GM12878 (cell line): Measurements from ENCODE around the gene ASH1L. TPM values are rescaled to one million over a fixed set of nuclear protein-coding genes. Genes with fewer than 3 reads are reported as not detected.

ENCODE experiments used
- ATAC-seq: fragments of 200-7000 bp; cut with Tn5 transposase; 3 replicates; pipeline ENCODE4 v1.9.1; 2020; ENCODE audit warnings: mild to moderate bottlenecking, moderate library complexity
- BruUV-seq: library from RNA; stranded (reverse); fragments of 400-500 nt; replicated peaks from 2 replicates; lab custom pipeline; 2021; lab: Mats Ljungman, UMichigan
- CTCF ChIA-PET: fragments of 300-600 bp; sonication (Branson Sonifier 250); formaldehyde crosslinking; extraction: SDS; loops from one replicate; lab custom pipeline; 2021; ENCODE audit warnings: inconsistent platforms; lab: Yijun Ruan, JAX
- POLR2A ChIA-PET: fragments of 350-600 bp; formaldehyde crosslinking; extraction: SDS; loops from one replicate; lab custom pipeline; 2021; ENCODE audit warnings: inconsistent platforms; lab: Charles Lee
- RAD21 ChIA-PET: fragments of 300-600 bp; sonication (Branson Sonifier 250); formaldehyde crosslinking; loops from one replicate; lab custom pipeline; 2023; ENCODE audit warnings: antibody characterized with exemption; ENCODE audit not compliant: unreplicated experiment; lab: Charles Lee
- SMC1A ChIA-PET: fragments of 300-600 bp; sonication (Branson Sonifier 250); formaldehyde crosslinking; loops from one replicate; lab custom pipeline; 2023; ENCODE audit not compliant: unreplicated experiment, uncharacterized antibody; lab: Charles Lee
- DNase-seq: peaks from one replicate; pipeline ENCODE4 v3.0.0-alpha.2; 2011; ENCODE audit warnings: low read depth, low spot score
- FAIRE-seq: peaks from 3 replicates; lab custom pipeline; 2011; peaks lifted over from hg19 to GRCh38; lab: Jason Lieb, UNC
- H2AFZ ChIP-seq: 2 replicates; pipeline ENCODE4 v1.6.0; 2011; ENCODE audit warnings: low read depth, low read length, control low read depth; ENCODE audit not compliant: control insufficient read depth
- H3K27ac ChIP-seq: 2 replicates; pipeline ENCODE4 v1.5.1; 2011; ENCODE audit warnings: control low read depth; ENCODE audit not compliant: control insufficient read depth, insufficient read depth
- H3K27me3 ChIP-seq, 2 experiments: replicated peaks in 1 of 2; 2 replicates each; pipeline versions ENCODE4 v1.6.0 to v1.6.1; 2011; ENCODE audit warnings: low read length in 1 of 2; ENCODE audit not compliant: control insufficient read depth in 2 of 2, insufficient read depth in 2 of 2
- H3K36me3 ChIP-seq, 2 experiments: 2 replicates each; pipeline ENCODE4 v1.5.1; 2011; ENCODE audit warnings: low read length in 1 of 2; ENCODE audit not compliant: control insufficient read depth in 2 of 2, insufficient read depth in 2 of 2
- H3K4me1 ChIP-seq: 2 replicates; pipeline ENCODE4 v1.6.1; 2011; ENCODE audit warnings: mild to moderate bottlenecking, low read length, moderate library complexity, mixed read lengths; ENCODE audit not compliant: control insufficient read depth, insufficient read depth
- H3K4me2 ChIP-seq: 2 replicates; pipeline ENCODE4 v1.6.0; 2011; ENCODE audit warnings: control low read depth; ENCODE audit not compliant: control insufficient read depth, insufficient read depth
- H3K4me3 ChIP-seq: fragments of 200-600 bp; sonication (generic); 2 replicates; pipeline ENCODE4 v1.5.1; 2016
- H3K79me2 ChIP-seq: 2 replicates; pipeline ENCODE4 v1.6.0; 2011; ENCODE audit warnings: low read length; ENCODE audit not compliant: control insufficient read depth, insufficient read depth
- H3K9ac ChIP-seq: 2 replicates; pipeline ENCODE4 v1.8.0; 2011; ENCODE audit warnings: low read length, control low read depth, mixed read lengths; ENCODE audit not compliant: control insufficient read depth, insufficient read depth
- H3K9me3 ChIP-seq: replicated peaks from 3 replicates; pipeline ENCODE4 v1.5.1; 2011; ENCODE audit warnings: mild to moderate bottlenecking, low read length; ENCODE audit not compliant: control insufficient read depth, insufficient read depth
- H4K20me1 ChIP-seq: 2 replicates; pipeline ENCODE4 v1.6.0; 2011; ENCODE audit not compliant: control insufficient read depth, insufficient read depth
- CREB1 ChIP-seq: IDR thresholded peaks from 2 replicates; pipeline ENCODE4 v1.6.1; 2012; ENCODE audit warnings: low read depth, mild to moderate bottlenecking, inconsistent platforms
- CTCF ChIP-seq, 3 experiments: IDR thresholded peaks in 2 of 3; conservative IDR thresholded peaks in 1 of 3; 2 replicates each; pipeline ENCODE4 v1.5.1; 2011; ENCODE audit warnings: low read depth in 3 of 3, low read length in 3 of 3, mild to moderate bottlenecking in 3 of 3, control low read depth in 2 of 3, moderate library complexity in 2 of 3, inconsistent platforms in 1 of 3, mixed read lengths in 1 of 3; ENCODE audit not compliant: control insufficient read depth in 2 of 3, insufficient read depth in 1 of 3; ENCODE audit errors: extremely low read depth in 1 of 3
- KDM1A ChIP-seq: fragments of 200-600 bp; sonication (generic); IDR thresholded peaks from 2 replicates; pipeline ENCODE4 v1.6.1; 2016; ENCODE audit warnings: borderline replicate concordance
- MAX ChIP-seq: IDR thresholded peaks from 2 replicates; pipeline ENCODE4 v1.6.1; 2012; ENCODE audit warnings: low read depth, low read length, improper control_type of control experiment
- MEF2B ChIP-seq: fragments of 450-650 bp; IDR thresholded peaks from 2 replicates; pipeline ENCODE4 v1.6.1; 2018; ENCODE audit warnings: mild to moderate bottlenecking, moderate library complexity; ENCODE audit not compliant: partially characterized antibody, poor library complexity, severe bottlenecking
- NFXL1 ChIP-seq: fragments of 450-650 bp; IDR thresholded peaks from 2 replicates; pipeline ENCODE4 v1.6.1; 2017; ENCODE audit warnings: antibody characterized with exemption, mild to moderate bottlenecking, borderline replicate concordance
- NR2C1 ChIP-seq: fragments of 450-650 bp; IDR thresholded peaks from 2 replicates; pipeline ENCODE4 v1.6.1; 2017; ENCODE audit warnings: antibody characterized with exemption, mild to moderate bottlenecking, moderate library complexity
- PBX3 ChIP-seq: IDR thresholded peaks from 2 replicates; pipeline ENCODE4 v1.6.1; 2011; ENCODE audit warnings: mild to moderate bottlenecking, low read depth, low read length, moderate library complexity; ENCODE audit not compliant: insufficient replicate concordance
- PML ChIP-seq: IDR thresholded peaks from 2 replicates; pipeline ENCODE4 v1.6.1; 2012; ENCODE audit warnings: low read length, inconsistent platforms
- RAD21 ChIP-seq: IDR thresholded peaks from 2 replicates; pipeline ENCODE4 v1.6.1; 2011; ENCODE audit warnings: mild to moderate bottlenecking, low read depth, low read length, moderate library complexity; ENCODE audit not compliant: insufficient read depth
- SMARCA5 ChIP-seq: fragments of 450-650 bp; IDR thresholded peaks from 2 replicates; pipeline ENCODE4 v1.6.1; 2017; ENCODE audit warnings: mild to moderate bottlenecking
- SMC3 ChIP-seq: IDR thresholded peaks from 2 replicates; pipeline ENCODE4 v1.6.1; 2011; ENCODE audit warnings: low read length, improper control_type of control experiment, borderline replicate concordance
- SP1 ChIP-seq: IDR thresholded peaks from one replicate; pipeline ENCODE4 v1.6.1; 2011; ENCODE audit warnings: low read depth, low read length
- STAT3 ChIP-seq: IDR thresholded peaks from 2 replicates; pipeline ENCODE4 v1.6.1; 2011; ENCODE audit warnings: low read depth, low read length, improper control_type of control experiment
- SUPT20H ChIP-seq: IDR thresholded peaks from 2 replicates; pipeline ENCODE4 v1.6.1; 2011; ENCODE audit warnings: low read depth, mild to moderate bottlenecking, low read length, moderate library complexity, borderline replicate concordance; ENCODE audit not compliant: control insufficient read depth
- TBL1XR1 ChIP-seq: IDR thresholded peaks from 2 replicates; pipeline ENCODE4 v1.6.1; 2012; ENCODE audit warnings: low read depth, low read length, improper control_type of control experiment
- TCF3 ChIP-seq: IDR thresholded peaks from 2 replicates; pipeline ENCODE4 v1.6.1; 2012; ENCODE audit warnings: low read depth, mild to moderate bottlenecking, low read length, borderline replicate concordance; ENCODE audit not compliant: insufficient read depth
- ZNF24 ChIP-seq: fragments of 450-650 bp; IDR thresholded peaks from 2 replicates; pipeline ENCODE4 v1.6.1; 2017; ENCODE audit warnings: antibody characterized with exemption, mild to moderate bottlenecking
- ZNF274 ChIP-seq: IDR thresholded peaks from one replicate; pipeline ENCODE4 v1.8.0; 2011; ENCODE audit not compliant: insufficient read length, insufficient read depth
- ZSCAN29 ChIP-seq: fragments of 450-650 bp; IDR thresholded peaks from 2 replicates; pipeline ENCODE4 v1.6.1; 2017; ENCODE audit warnings: mild to moderate bottlenecking, moderate library complexity
- WGBS: methylation state at CpG from one replicate; pipeline ENCODE4 v1.1.6; 2016; ENCODE audit warnings: low lambda C conversion rate; ENCODE audit not compliant: insufficient replicate concordance, insufficient coverage; ENCODE audit errors: missing lambda C conversion rate; 5-methylcytosine and 5-hydroxymethylcytosine counted together
- in situ Hi-C: fragments of 300-500 bp; cut with MboI; formaldehyde crosslinking; loops from 9 replicates; pipeline ENCODE4 v1.14.3; 2018; ENCODE audit warnings: mixed read lengths
- intact Hi-C: fragments of 100-400 bp; cut with micrococcal nuclease; formaldehyde crosslinking; loops from one replicate; pipeline ENCODE4 v1.14.2; 2022; ENCODE audit not compliant: unreplicated experiment
- polyA plus RNA-seq, 11 experiments: library from polyadenylated mRNA; depleted of rRNA in 4 of 11; unstranded in 6 of 11; stranded (reverse) in 5 of 11; fragments of >200 nt; fragmentation: Nextera tagmentation in 4 of 11; fragmentation: Illumina TruSeq in 1 of 11; extraction: Ambion mirVana in 4 of 11; extraction: Trizol in 1 of 11; gene quantifications; 1 replicate in 1 of 11; 2 replicates in 10 of 11; pipeline versions ENCODE4 v1.2.1 to v1.2.3, GENCODE V29; 2011 to 2016; ENCODE audit warnings: inconsistent platforms in 2 of 11, missing spikeins in 2 of 11, low read depth in 1 of 11
- total RNA-seq, 4 experiments: library from RNA; depleted of rRNA in 3 of 4; stranded (reverse); fragments of >200 nt in 3 of 4; fragmentation: Illumina TruSeq in 1 of 4; extraction: Trizol in 1 of 4; gene quantifications; 2 replicates each; pipeline versions ENCODE4 v1.2.1 to v1.2.3, GENCODE V29; 2013 to 2021

ASH1L gene
- total and polyA plus RNA-seq, 10 of the 15 experiments (the other 5 are each of a cell fraction or from before 2014, with no cell fraction given), result 1.7 to 23.9 (median 16.6) TPM

- Histone ChIP-seq H2AFZ (no peak overlapping the region), H3K27ac (no peak overlapping the region), H4K20me1 (no peaks in the 10 kb centered on the region), H3K4me3 (no peak overlapping the region), H3K9me3 (no peaks in the 10 kb centered on the region), H3K36me3 (no peaks in the 10 kb centered on the region), H3K4me2 (no peak overlapping the region), H3K4me1 (no peaks in the 10 kb centered on the region), H3K27me3 (no peaks in the 10 kb centered on the region; a peak in 1 of 4 replicates), H3K79me2 (no peaks in the 10 kb centered on the region), H3K9ac (no peak overlapping the region)
- ChIA-PET SMC1A (no interaction called here), CTCF (no interaction called here), RAD21 (no interaction called here), POLR2A (no interaction called here)
- no TSS peak for BruUV-seq
- no peak for ATAC-seq
- DNase-seq, result no peak
- in situ Hi-C loops, result no loop called here
- no peak for FAIRE-seq
- intact Hi-C loops, result no loop called here
- 85% methylated on average over 21 of the region's 21 CpGs for WGBS
- TF ChIP-seq SUPT20H (no peak), ZNF24 (no peak), SP1 (no peak), RAD21 (no peak), TCF3 (no peak), PML (no peak), MAX (no peak), NFXL1 (no peak), ZSCAN29 (no peak), ZNF274 (no peak), PBX3 (no peak), SMC3 (no peak), CTCF (IDR thresholded peaks at IDR 0.05 in 2 of 3, conservative IDR thresholded peaks at IDR 0.05 in 1 of 3; ENCODE audit: control insufficient read depth in 2 of 3, extremely low read depth in 1 of 3, insufficient read depth in 1 of 3, low read depth in 3 of 3, low read length in 3 of 3) (no peak), TBL1XR1 (no peak), MEF2B (no peak), STAT3 (no peak), NR2C1 (no peak), KDM1A (no peak), SMARCA5 (no peak), CREB1 (no peak)
These were observed 274.5 kb downstream of the ASH1L start for GRCh38 chr1:155287987-155288543.
